Transverse colon (tissue), 4 donors: ENCODE measurements around the gene TACC2. TPM values are rescaled to one million over a fixed set of nuclear protein-coding genes. Genes with fewer than 3 reads are reported as not detected.

Source experiments
- DNase-seq: peaks from one replicate; pipeline ENCODE4 v3.0.0-alpha.2; 2019
- H3K27ac ChIP-seq, 4 donors: fragments of 200-600 bp; sonication (generic); 2 replicates each; pipeline ENCODE4 v1.5.1; 2016 to 2018; ENCODE audit warnings: inconsistent platforms in 4 of 4
- H3K27me3 ChIP-seq: fragments of 200-600 bp; sonication (generic); 2 replicates; pipeline ENCODE4 v1.5.1; 2017; ENCODE audit warnings: inconsistent platforms
- H3K36me3 ChIP-seq, 4 donors: fragments of 200-600 bp; sonication (generic); 2 replicates each; pipeline ENCODE4 v1.5.1; 2017 to 2019; ENCODE audit warnings: inconsistent platforms in 4 of 4
- H3K4me1 ChIP-seq, 4 donors: fragments of 200-600 bp; sonication (generic); 2 replicates each; pipeline ENCODE4 v1.5.1; 2017 to 2020; ENCODE audit warnings: inconsistent platforms in 4 of 4
- H3K4me3 ChIP-seq, 4 donors: fragments of 200-600 bp; sonication (generic); 1 replicate in 1 of 4; 2 replicates in 3 of 4; pipeline versions ENCODE4 v1.5.1 to v1.6.1; 2017 to 2019; ENCODE audit warnings: inconsistent platforms in 4 of 4
- H3K9me3 ChIP-seq, 2 donors: fragments of 200-600 bp; sonication (generic); 2 replicates each; pipeline ENCODE4 v1.5.1; 2017 to 2019; ENCODE audit warnings: inconsistent platforms in 2 of 2
- EP300 ChIP-seq: sonication (generic); formaldehyde crosslinking; IDR thresholded peaks from one replicate; pipeline ENCODE4 v1.6.1; 2017; ENCODE audit warnings: antibody characterized with exemption, low read depth
- POLR2A ChIP-seq: fragments of 450-650 bp; IDR thresholded peaks from one replicate; pipeline ENCODE4 v1.6.1; 2016; ENCODE audit warnings: antibody characterized with exemption, mild to moderate bottlenecking, moderate library complexity
- POLR2AphosphoS5 ChIP-seq, 3 donors: sonication (generic); formaldehyde crosslinking; IDR thresholded peaks; one replicate each; pipeline ENCODE4 v1.6.1; 2016; ENCODE audit warnings: antibody characterized with exemption in 3 of 3
- WGBS, 2 donors: methylation state at CpG; one replicate each; pipeline ENCODE4 v1.1.5; 2018; ENCODE audit warnings: low coverage in 1 of 2; 5-methylcytosine and 5-hydroxymethylcytosine counted together
- in situ Hi-C, 4 donors: fragments of 200-750 bp; cut with MboI; loops; one replicate each; pipeline versions ENCODE4 v1.15.0 to v1.15.1; 2017; ENCODE audit warnings: low sequenced_read_pairs in 3 of 4, low pct_ligation_motif_present in 1 of 4, low pct_unique_long_range_greater_than_20kb in 1 of 4
- intact Hi-C: fragments of 100-400 bp; cut with DNase I; formaldehyde crosslinking; loops from one replicate; pipeline ENCODE4 v1.15.1; 2023; ENCODE audit warnings: low total_unique reads
- total RNA-seq, 4 donors: library from RNA; depleted of rRNA; stranded (reverse); fragments of >200 nt; gene quantifications; one replicate each; pipeline ENCODE4 v1.1.0, GENCODE V29; 2016
- TF ChIP-seq, protein P1 (sequence below), 5 experiments: fragments of 200-600 bp in 3 of 5; fragments of 450-650 bp in 2 of 5; sonication (generic) in 3 of 5; IDR thresholded peaks; 1 replicate in 2 of 5; 2 replicates in 3 of 5; pipeline ENCODE4 v1.5.1; 2016 to 2017; ENCODE audit warnings: antibody characterized with exemption in 5 of 5, inconsistent platforms in 3 of 5, mild to moderate bottlenecking in 2 of 5, moderate library complexity in 1 of 5

Gene TACC2
- total RNA-seq, 4 donors from 2014 or later: 65.9 to 178 (median 101) TPM

DNA sequence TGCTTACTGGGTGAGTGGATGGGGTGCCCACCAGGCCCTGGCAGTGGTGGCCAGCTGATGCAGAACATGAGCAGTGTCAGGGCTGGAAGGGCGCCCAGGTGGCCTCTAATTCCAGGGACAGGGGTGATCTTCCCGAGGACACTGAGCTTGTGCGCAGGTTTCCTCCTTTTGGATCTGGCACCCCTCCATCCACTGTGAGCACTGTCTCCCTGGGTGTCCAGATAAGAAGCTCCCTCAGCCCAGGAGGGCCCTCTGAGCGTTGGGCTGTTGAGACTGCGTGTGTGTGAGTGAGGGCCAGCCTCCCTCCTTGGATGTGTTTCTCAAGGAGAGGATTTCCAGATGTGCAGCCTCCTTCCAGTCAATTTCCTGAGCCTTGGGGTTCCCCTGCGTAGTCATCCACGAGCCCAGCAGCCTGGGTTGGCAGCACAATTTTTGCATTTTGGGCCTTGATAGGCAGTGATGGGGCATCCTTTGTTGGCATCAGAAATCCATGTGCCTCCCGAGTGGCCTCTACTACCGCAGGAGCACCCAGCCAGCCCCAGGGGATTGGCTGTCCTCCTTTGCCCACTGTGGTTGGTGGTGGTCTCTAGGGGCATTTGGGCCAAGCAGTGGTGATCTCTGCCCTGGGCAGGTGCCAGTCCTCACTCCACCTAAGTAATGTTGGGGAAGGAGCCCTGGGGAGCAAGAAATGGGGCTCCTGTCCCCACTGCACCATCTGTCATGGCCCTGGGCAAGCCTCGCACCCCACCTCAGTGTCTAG lies 261.2 kb downstream of the TACC2 start:
- no peaks in the 10 kb centered on the region for H3K27me3 ChIP-seq
- H3K4me1 ChIP-seq: no peaks in the 10 kb centered on the region
- in situ Hi-C loops (no loop called here), intact Hi-C loops (no loop called here)
- 82 to 90% methylated on average over 2 to 9 of the region's 10 CpGs for WGBS, 2 donors
- no peak for DNase-seq
- no peak overlapping the region for H3K4me3 ChIP-seq
- TF ChIP-seq POLR2AphosphoS5 (IDR thresholded peaks at IDR 0.05) (no peak), EP300 (no peak), POLR2A (no peak)
- TF ChIP-seq, protein P1, sequence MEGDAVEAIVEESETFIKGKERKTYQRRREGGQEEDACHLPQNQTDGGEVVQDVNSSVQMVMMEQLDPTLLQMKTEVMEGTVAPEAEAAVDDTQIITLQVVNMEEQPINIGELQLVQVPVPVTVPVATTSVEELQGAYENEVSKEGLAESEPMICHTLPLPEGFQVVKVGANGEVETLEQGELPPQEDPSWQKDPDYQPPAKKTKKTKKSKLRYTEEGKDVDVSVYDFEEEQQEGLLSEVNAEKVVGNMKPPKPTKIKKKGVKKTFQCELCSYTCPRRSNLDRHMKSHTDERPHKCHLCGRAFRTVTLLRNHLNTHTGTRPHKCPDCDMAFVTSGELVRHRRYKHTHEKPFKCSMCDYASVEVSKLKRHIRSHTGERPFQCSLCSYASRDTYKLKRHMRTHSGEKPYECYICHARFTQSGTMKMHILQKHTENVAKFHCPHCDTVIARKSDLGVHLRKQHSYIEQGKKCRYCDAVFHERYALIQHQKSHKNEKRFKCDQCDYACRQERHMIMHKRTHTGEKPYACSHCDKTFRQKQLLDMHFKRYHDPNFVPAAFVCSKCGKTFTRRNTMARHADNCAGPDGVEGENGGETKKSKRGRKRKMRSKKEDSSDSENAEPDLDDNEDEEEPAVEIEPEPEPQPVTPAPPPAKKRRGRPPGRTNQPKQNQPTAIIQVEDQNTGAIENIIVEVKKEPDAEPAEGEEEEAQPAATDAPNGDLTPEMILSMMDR (IDR thresholded peaks at IDR 0.05): no peak
- H3K36me3 ChIP-seq: no peaks in the 10 kb centered on the region
- H3K27ac ChIP-seq: no peak overlapping the region
- H3K9me3 ChIP-seq: no peaks in the 10 kb centered on the region

DNA sequence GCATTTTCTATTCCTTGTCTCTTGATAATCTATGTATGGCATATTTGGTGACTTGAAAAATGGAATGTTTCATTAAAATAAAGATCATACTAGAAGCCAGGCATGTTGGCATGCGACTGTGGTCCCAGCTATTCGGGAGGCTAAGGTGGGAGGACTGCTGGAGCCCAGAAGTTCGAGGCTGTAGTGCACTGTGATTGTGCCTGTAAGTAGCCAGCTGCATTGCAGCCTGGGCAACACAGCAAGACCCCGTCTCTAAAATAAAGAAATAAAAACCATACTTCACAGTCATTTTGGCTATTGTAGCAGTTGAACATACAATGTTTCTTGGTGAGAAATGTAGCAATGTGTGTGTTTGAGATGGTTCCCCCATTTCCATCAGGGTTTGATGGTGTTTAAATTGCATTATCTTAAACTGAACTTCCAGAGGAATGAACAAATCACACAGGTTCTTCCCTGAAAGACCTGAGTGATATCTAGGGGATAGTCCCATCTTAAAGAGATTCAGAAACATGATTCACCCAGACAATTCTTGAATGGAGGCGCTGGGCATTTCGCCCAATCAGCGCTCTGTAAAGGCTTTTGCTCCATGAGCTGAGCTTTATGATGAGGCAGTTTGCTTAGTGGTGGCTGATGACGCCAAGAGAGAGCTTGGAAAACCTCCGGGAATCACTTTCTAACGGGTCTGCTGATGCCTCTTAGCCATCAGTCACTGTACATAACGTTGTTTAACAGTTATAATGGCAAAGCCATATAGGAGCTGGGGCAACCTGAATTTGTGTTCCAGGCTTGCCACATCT lies 262.7 kb downstream of the TACC2 start:
- no peak overlapping the region for H3K27ac ChIP-seq
- H3K9me3 ChIP-seq: no peaks in the 10 kb centered on the region
- no peaks in the 10 kb centered on the region for H3K27me3 ChIP-seq
- in situ Hi-C loops (no loop called here), intact Hi-C loops (no loop called here)
- no peak for DNase-seq
- TF ChIP-seq POLR2AphosphoS5 (IDR thresholded peaks at IDR 0.05) (no peak), EP300 (no peak), POLR2A (no peak)
- TF ChIP-seq, protein P1 (IDR thresholded peaks at IDR 0.05): no peak
- H3K4me3 ChIP-seq: no peak overlapping the region
- no peaks in the 10 kb centered on the region for H3K4me1 ChIP-seq
- 85 to 93% methylated on average over 3 to 11 of the region's 11 CpGs for WGBS, 2 donors
- H3K36me3 ChIP-seq: no peaks in the 10 kb centered on the region

DNA sequence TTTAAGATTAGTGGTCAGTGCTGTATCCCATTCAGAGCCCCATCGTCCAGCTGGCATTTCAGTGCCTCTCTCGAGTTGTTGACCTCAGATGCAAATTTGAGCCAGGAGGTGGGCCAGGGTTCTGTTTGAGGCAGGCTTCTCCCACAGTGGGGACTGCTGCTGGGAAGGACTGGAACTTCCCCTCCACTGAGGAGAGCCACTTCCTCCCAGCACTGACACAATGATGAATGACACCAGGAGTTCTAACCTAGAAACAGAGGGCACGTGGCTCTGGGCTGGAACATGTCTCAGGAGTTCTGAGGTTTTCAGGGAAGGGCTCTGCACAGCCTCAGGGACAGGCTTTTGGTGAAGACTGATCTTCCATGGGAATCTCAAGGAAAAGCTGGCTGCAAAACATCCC lies 263.8 kb downstream of the TACC2 start:
- Histone ChIP-seq H3K27ac (peak overlapping the region in 1 of 4 donors; percentile 10), H3K36me3 (no peaks in the 10 kb centered on the region), H3K4me1 (no peaks in the 10 kb centered on the region), H3K27me3 (no peaks in the 10 kb centered on the region), H3K9me3 (no peaks in the 10 kb centered on the region), H3K4me3 (no peak overlapping the region)
- WGBS, 2 donors: 51% methylated on average over 3 of the region's 3 CpGs; no CpG with 5 or more reads in 1 of the 2 donors
- TF ChIP-seq POLR2A (no peak), EP300 (no peak), POLR2AphosphoS5 (IDR thresholded peaks at IDR 0.05) (peak; percentile 16 to 75 (median 55))
- TF ChIP-seq, protein P1 (IDR thresholded peaks at IDR 0.05): no peak
- in situ Hi-C loops: no loop called here
- intact Hi-C loops: no loop called here
- DNase-seq: no peak

DNA sequence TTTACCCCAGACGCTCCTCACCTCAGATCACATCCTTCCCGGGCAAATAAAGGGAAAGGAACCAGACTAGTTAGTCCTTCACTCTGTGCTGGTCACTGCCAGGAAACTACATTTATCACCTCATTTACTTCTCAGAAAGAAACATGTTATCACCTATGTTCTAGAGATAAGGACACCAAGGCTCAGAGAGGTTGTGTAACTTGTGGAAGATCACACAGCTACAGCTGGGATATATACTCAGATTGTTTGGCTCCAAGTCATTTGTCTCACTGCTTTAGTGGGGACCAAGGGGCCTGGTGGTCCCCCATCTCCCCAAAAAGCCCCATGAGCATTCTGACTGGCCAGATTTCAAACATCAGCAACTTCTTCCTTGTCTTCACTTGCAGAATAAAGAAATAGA lies 264.6 kb downstream of the TACC2 start:
- Histone ChIP-seq H3K9me3 (no peaks in the 10 kb centered on the region), H3K27me3 (no peaks in the 10 kb centered on the region), H3K27ac (no peak overlapping the region), H3K4me1 (no peaks in the 10 kb centered on the region), H3K4me3 (no peak overlapping the region), H3K36me3 (no peaks in the 10 kb centered on the region)
- DNase-seq: no peak
- in situ Hi-C loops: no loop called here
- WGBS, 2 donors: 92% methylated on average over 2 of the region's 2 CpGs; no CpG with 5 or more reads in 1 of the 2 donors
- TF ChIP-seq, protein P1 (IDR thresholded peaks at IDR 0.05): no peak
- TF ChIP-seq POLR2A: no peak
- TF ChIP-seq EP300: no peak
- intact Hi-C loops: no loop called here
